ENCODE results near the gene TKTL1. TPM values are rescaled to one million over a fixed set of nuclear protein-coding genes. Genes with fewer than 3 reads are reported as not detected.

Gene TKTL1
- total and polyA plus RNA-seq, 3 donors from 2014 or later: 224 to 268 (median 233) TPM

GRCh38 chrX:154371789-154372300 is 76.2 kb downstream of the TKTL1 start:
- H3K4me3 ChIP-seq: peak overlapping the region; percentile 42 to 77
- intact Hi-C loops (cut with DNase I; ENCODE audit: low total_unique reads): no loop called here
- DNase-seq: no peak
- H3K27ac ChIP-seq: peak overlapping the region; percentile 44 to 80
- peaks cover 5% of the 10 kb centered on the region for H3K4me1 ChIP-seq
- no peak for TF ChIP-seq POLR2A (IDR thresholded peaks at IDR 0.05)
- TF ChIP-seq, protein P1, sequence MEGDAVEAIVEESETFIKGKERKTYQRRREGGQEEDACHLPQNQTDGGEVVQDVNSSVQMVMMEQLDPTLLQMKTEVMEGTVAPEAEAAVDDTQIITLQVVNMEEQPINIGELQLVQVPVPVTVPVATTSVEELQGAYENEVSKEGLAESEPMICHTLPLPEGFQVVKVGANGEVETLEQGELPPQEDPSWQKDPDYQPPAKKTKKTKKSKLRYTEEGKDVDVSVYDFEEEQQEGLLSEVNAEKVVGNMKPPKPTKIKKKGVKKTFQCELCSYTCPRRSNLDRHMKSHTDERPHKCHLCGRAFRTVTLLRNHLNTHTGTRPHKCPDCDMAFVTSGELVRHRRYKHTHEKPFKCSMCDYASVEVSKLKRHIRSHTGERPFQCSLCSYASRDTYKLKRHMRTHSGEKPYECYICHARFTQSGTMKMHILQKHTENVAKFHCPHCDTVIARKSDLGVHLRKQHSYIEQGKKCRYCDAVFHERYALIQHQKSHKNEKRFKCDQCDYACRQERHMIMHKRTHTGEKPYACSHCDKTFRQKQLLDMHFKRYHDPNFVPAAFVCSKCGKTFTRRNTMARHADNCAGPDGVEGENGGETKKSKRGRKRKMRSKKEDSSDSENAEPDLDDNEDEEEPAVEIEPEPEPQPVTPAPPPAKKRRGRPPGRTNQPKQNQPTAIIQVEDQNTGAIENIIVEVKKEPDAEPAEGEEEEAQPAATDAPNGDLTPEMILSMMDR (IDR thresholded peaks at IDR 0.05): no peak
- H3K36me3 ChIP-seq (ENCODE audit: low read depth, missing control alignments): no peaks in the 10 kb centered on the region
- no peaks in the 10 kb centered on the region for H3K9me3 ChIP-seq
- H3K27me3 ChIP-seq: no peaks in the 10 kb centered on the region
- WGBS, 2 donors: 12% methylated on average over 5 of the region's 43 CpGs; no CpG with 5 or more reads in 1 of the 2 donors

DNA sequence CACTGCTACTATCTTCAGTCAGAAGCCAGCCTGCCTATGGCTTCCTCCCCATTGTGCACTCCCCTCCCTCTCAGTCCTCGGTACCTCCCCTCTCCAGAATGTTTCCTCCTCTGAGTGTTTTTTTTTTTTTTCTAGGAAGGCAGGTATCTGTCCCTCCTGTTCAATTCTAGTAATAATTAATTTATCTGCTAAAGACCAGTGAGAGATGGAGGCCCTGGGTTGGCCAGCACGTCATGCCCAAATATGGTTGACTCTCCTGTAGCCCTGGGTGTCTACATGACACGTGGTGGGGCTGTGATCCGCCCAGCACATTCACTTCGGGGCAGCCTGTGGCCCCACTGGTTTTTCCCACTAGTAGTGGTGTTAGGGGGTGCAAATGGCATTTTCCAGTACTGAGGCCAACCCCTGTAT is 77.0 kb downstream of the TKTL1 start:
- Histone ChIP-seq H3K4me1 (peaks cover 5% of the 10 kb centered on the region), H3K9me3 (no peaks in the 10 kb centered on the region), H3K27me3 (no peaks in the 10 kb centered on the region), H3K27ac (peak overlapping the region; percentile 44 to 80), H3K36me3 (ENCODE audit: low read depth, missing control alignments) (no peaks in the 10 kb centered on the region), H3K4me3 (no peak overlapping the region)
- no peak for DNase-seq
- TF ChIP-seq, protein P1 (IDR thresholded peaks at IDR 0.05): no peak
- TF ChIP-seq POLR2A (IDR thresholded peaks at IDR 0.05): no peak
- intact Hi-C loops (cut with DNase I; ENCODE audit: low total_unique reads): no loop called here
- WGBS, 2 donors: 14 to 43% methylated on average over 4 to 5 of the region's 5 CpGs

GRCh38 chrX:154373340-154374306 is 78.0 kb downstream of the TKTL1 start:
- Histone ChIP-seq H3K4me1 (no peaks in the 10 kb centered on the region), H3K9me3 (no peaks in the 10 kb centered on the region), H3K36me3 (ENCODE audit: low read depth, missing control alignments) (no peaks in the 10 kb centered on the region), H3K27ac (peak overlapping the region; percentile 74 to 80), H3K4me3 (peak overlapping the region; percentile 40 to 45), H3K27me3 (no peaks in the 10 kb centered on the region)
- TF ChIP-seq, protein P1 (IDR thresholded peaks at IDR 0.05): peak; percentile 46 to 53 (median 53)
- TF ChIP-seq POLR2A (IDR thresholded peaks at IDR 0.05): no peak
- WGBS, 2 donors: 20 to 39% methylated on average over 1 to 21 of the region's 23 CpGs
- intact Hi-C loops (cut with DNase I; ENCODE audit: low total_unique reads): no loop called here
- peak; percentile 76 for DNase-seq

DNA sequence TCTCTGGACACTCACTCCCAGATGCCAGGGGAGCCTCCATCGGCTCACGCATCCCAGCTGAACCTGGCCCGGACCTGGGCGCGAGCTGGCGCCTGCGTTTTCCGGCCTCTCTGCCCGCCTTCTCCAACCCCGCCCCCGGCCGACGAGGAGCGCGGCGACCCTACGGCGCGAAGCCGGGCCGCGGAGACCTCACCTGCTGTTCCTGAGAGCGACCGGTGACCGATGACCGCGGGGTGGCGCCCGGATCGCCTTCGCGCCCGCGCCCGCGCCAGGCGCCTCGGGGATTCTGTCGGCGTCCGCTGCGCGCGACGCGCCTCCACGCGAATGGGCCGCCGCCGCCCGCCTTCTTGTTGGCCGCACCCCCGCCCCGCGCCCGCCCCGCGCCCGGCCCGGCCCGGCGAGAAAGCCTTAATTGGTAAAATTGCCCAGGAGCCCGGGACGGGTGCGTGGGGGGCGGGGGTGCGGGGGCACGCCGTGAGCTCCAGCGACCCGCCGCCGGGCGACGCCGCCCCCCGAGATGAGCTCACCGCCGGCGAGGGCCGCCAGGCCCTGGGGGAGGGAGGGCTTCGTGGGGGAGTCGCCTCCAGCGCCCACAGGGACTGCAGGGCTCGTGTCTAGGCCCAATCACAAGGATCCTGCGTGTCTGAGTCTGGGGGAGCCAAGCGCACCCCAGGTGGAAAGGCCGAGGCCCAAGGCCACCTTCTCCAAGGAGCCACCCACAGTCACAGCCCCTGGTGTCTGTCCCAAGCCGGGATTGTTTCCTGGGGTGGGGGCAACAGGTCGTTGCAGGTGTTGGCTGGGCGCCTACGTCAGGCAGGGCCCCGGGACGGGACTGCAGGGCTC is 78.9 kb downstream of the TKTL1 start, which contains the start of gene FLNA:
TSS of gene FLNA (minus strand) at position 322 of the 843 bp plus-strand sequence. CDS start 3,389 bp downstream, outside the sequence.
- no peaks in the 10 kb centered on the region for H3K9me3 ChIP-seq
- H3K4me3 ChIP-seq: peak within 1 kb of the TSS; percentile 40 to 45
- H3K36me3 ChIP-seq (ENCODE audit: low read depth, missing control alignments): no peaks in the 10 kb centered on the region
- H3K27me3 ChIP-seq: no peaks in the 10 kb centered on the region
- intact Hi-C loops (cut with DNase I; ENCODE audit: low total_unique reads): no loop called here
- peak within 1 kb of the TSS; percentile 74 to 80 for H3K27ac ChIP-seq
- peak; percentile 24 for DNase-seq
- no peaks in the 10 kb centered on the region for H3K4me1 ChIP-seq
- TF ChIP-seq, protein P1 (IDR thresholded peaks at IDR 0.05): no peak
- no peak for TF ChIP-seq POLR2A (IDR thresholded peaks at IDR 0.05)
- 20 to 40% methylated on average over 1 to 6 of the region's 95 CpGs for WGBS, 2 donors

Measured in testis (tissue), 3 donors.